8988T (cell line): Measurements from ENCODE around the gene LDLRAD4.

Source experiments
- DNase-seq: peaks from one replicate; pipeline ENCODE4 v3.0.0; 2011

The LDLRAD4 gene

GRCh38 chr18:13218368-13218991, at the start of gene LDLRAD4:
Gene LDLRAD4, plus strand, starts transcription at chr18:13218760.
- DNase-seq = peak; percentile 74

GRCh38 chr18:13173578-13174145, 44.9 kb upstream of the LDLRAD4 start:
- DNase-seq = no peak

- DNase-seq = no peak
These were observed 43.3 kb upstream of the LDLRAD4 start for GRCh38 chr18:13175266-13175665.

- DNase-seq = no peak
These were observed 42.8 kb upstream of the LDLRAD4 start for GRCh38 chr18:13175754-13176210.

DNA sequence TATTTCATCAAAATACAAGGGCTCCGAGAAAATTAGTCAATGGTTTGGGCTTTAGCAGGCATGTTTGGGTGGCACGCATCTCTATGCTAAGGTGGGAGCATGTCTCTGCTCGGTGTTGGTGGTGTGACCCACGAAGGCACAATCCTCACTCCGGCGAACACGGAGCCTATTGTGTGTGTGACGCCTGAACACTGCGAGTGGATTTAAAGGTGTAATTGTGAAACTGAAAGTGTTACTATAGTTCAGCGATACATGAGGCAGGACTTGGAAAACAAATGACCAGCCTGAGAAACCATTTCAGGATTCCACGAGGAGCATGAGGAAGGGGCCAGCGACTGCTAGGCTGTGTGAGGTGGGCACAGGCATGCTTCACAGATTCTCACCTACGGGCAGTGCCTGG, 41.7 kb upstream of the LDLRAD4 start:
- DNase-seq = no peak

- DNase-seq = no peak
These were observed 40.4 kb upstream of the LDLRAD4 start for GRCh38 chr18:13178197-13178596.

DNA sequence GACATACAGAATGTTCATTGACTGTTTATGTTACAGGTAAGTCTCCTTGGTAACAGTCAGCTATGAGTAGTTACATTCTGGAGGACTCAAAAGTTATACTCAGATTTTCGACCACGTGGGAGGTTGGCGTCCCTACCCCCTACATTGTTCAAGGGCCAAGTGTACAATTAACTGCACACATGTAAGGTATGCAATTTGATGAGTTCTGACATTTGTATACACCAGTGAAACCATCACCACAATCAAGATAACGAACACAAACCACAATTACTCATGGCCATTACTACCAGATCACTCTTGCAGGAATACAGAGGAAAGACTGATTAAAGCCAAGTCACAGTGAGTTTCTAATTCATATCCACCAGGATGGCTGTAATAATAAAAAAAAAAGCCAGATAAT, 39.6 kb upstream of the LDLRAD4 start:
- DNase-seq = no peak

DNA sequence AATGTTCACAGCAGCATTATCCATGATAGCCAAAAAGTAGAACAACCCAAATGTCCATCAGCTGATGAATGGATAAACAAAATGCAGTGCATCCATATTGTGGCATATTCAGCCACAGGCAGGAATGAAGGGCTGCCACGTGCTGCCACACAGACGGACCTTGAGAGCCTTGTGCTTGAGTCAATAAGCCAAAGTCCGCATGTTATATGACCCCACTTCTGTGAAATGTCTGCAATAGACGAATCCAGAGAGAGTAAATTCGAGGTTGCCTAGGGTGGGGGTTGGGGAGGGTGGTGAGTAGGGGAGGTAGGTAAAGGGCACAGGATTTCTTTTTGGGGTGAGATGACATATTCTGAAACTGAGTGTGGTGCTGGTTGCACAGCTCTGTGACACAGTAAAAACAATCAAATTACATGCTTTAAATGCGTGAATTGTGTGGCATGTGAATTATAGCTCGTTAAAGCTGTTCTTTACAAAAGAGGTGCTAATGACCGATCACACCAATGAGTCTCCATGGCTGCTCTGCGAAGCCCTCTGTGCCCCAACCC, 38.9 kb upstream of the LDLRAD4 start:
- no peak for DNase-seq

DNA sequence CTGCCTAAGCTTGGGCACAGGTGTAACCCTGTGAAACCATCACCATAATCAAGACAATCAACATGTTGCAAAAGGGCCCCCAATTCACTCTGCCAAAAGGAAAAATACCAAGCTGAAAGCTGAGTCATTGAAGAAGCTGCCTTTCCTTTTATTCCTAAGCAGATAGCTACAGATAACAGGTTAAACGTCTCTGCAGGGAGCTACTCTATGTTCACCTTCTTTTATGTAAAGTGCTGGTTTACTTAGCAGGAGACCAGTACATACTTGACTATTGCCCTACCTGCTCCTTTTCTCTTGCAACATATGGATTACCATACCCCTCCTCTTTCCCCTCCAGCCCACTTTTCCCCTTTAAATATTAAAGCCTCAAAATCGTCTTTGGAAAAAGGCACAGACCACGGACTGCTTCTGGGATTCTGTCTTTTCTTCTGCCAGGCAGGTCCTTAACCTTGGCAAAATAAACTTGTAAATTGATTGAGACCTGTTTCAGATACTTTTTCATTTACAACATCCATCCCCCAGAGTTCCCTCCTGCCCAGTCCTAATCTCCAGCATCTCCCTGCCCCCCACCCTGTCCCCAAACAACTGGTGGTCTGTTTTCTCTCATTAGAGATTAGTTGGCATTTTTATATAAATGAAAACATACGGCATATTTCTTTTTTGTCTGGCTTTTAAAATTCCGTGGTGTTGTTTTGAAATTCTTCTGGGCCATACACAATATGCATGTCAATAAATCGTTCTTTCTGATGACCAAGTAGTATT, 37.8 kb upstream of the LDLRAD4 start:
- DNase-seq = no peak

GRCh38 chr18:13181765-13182164, 36.8 kb upstream of the LDLRAD4 start:
- no peak for DNase-seq

GRCh38 chr18:13183359-13183758, 35.2 kb upstream of the LDLRAD4 start:
- no peak for DNase-seq

- DNase-seq = no peak
These were observed 34.8 kb upstream of the LDLRAD4 start for GRCh38 chr18:13183790-13184189.

- no peak for DNase-seq
These were observed 34.2 kb upstream of the LDLRAD4 start for GRCh38 chr18:13184396-13184795.

- no peak for DNase-seq
These were observed 32.8 kb upstream of the LDLRAD4 start for GRCh38 chr18:13185675-13186198.

DNA sequence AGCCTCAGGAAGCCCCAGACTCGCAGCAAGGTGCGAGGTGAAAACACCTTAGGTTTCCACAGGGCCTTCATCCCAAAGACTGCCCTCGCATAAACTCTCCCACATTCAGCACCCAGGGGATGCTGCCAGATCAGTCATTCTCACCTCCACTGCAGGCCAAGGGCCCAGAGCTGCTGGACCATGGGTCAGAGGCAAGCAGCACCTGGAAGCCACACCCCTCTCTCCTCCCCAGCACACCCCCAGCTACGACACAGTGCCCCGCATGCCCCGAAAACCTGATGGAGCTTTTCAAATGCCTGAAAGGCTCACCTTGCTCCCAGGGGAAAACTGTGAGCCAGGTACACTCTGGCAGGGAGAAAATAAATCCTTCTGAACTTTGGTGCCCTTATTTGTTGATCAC, 31.9 kb upstream of the LDLRAD4 start:
- DNase-seq = no peak

DNA sequence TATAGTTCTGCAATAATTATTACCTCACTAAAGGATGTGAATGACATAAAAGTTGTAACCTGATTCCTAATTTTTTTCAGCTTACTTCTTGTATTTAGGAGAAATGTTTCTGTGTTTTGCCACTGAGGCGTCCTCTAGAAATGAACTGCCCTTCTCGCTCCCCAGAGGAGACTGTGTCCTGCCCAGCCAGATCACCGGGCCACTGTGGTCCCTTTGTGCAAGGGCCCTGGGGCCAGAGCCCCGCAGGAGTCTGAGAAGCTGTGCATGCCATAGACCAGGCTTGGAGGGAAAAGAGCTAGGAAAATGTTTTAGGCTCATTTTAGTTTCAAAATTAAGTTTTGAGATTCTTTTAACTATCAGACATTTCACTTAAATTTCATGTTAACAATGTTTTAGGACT, 31.1 kb upstream of the LDLRAD4 start:
- no peak for DNase-seq

GRCh38 chr18:13191031-13191430, 27.5 kb upstream of the LDLRAD4 start:
- no peak for DNase-seq

GRCh38 chr18:13191779-13192178, 26.8 kb upstream of the LDLRAD4 start:
- DNase-seq = no peak

DNA sequence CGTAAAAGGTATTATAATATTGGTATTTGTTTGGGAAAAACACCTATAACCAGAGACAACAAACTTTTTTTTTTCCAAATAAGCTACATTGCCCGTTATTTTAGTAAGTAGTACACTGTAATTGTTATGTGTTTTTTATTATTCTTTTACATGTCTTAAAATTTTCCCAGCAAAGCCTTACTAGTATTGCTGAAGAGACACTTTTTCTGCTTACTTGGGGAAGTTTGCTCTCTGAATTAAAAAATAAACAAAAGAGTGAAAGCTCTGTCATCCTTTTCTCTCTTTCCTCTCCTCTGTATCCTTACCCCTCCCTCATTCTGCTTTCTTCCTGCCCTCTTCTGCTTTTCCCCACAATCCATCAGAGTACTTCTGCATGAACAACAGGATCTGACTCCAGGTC, 25.6 kb upstream of the LDLRAD4 start:
- DNase-seq = no peak

GRCh38 chr18:13194239-13194638, 24.3 kb upstream of the LDLRAD4 start:
- DNase-seq = no peak

DNA sequence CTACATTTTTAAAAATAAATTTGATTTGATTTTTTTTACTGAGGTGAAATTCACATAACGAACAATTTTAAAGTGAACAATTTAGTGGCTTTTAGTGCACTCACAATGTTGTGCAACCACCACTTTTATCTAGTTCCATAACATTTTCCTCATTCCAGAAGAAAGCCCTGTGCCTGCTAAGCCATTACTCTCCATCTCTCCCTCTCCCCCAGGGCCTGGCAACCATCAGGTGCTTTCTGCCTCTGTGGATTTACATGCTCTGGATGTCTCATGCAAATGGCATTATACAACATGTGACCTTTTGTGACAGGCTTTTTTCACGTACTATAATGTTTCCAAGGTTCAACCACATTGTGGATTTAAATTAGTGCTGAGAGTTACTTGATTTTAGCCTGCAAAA, 19.9 kb upstream of the LDLRAD4 start:
- DNase-seq = no peak

DNA sequence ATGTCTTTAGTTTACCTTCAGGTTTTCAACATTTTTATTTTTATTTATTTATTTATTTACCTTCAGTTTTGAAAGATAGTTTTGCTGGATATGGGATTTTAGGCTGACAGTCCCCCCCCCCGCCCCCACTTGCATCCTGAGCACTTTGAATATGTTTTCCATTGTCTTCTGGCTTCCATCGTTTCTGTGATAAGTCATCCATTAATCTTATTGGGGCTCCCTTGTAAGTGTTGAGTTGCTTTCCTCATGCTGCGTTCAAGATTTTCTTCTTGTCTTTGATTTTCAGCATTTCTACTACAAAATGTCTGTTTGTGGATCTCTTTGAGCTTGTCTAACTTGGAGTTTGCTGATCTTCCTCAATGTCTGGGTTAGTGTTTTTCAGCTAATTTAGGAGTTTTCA, 19.4 kb upstream of the LDLRAD4 start:
- DNase-seq = no peak

DNA sequence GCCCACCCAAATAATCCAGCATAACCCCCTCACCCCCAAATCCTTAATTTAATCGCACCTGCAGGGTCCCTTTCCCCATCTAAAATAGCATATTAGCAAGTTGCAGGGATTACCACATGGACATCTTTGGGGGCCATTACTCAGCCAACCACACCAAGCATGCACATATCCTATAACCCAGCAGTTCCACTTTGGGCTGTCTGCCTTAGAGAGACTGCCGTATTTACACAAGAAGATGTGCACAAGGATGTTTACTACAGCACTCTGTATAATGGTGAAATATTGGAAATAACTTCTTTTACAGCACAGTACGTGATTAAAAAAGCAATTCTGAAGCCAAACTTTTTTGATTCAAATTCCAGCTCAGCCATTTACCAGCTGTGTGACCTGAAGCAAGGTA, 17.3 kb upstream of the LDLRAD4 start:
- no peak for DNase-seq

GRCh38 chr18:13202571-13202970, 16.0 kb upstream of the LDLRAD4 start:
- DNase-seq = no peak
